ENCODE data around the gene PLCD3. TPM values are rescaled to one million over a fixed set of nuclear protein-coding genes. Genes with fewer than 3 reads are reported as not detected.

PLCD3 gene
- total and polyA plus RNA-seq, 2 of the 13 experiments (the other 11 are each of a cell fraction or from before 2014, with no cell fraction given), result 11.3 to 39.1 TPM

GRCh38 chr17:45127548-45128300, 4.6 kb downstream of the PLCD3 start (continued):
- TF ChIP-seq ARID5B (CRISPR knock-in tag; IDR thresholded peaks at IDR 0.05), result peak; percentile 76
- TF ChIP-seq E2F2 (CRISPR knock-in tag; IDR thresholded peaks at IDR 0.05; ENCODE audit: borderline replicate concordance), result no peak
- TF ChIP-seq ZFP36 (IDR thresholded peaks at IDR 0.05; ENCODE audit: borderline replicate concordance, low read depth, low read length, partially characterized antibody), result no peak
- TF ChIP-seq NR1H2 (CRISPR knock-in tag; IDR thresholded peaks at IDR 0.05; ENCODE audit: borderline replicate concordance, low read depth), result no peak
- peak; percentile 44 for TF ChIP-seq RBFOX2 (IDR thresholded peaks at IDR 0.05; ENCODE audit: low read depth, low read length)
- TF ChIP-seq GATAD1 (CRISPR knock-in tag; IDR thresholded peaks at IDR 0.05), result peak; percentile 26; the same call in 1 of the 2 replicates
- no peak for TF ChIP-seq JUNB (CRISPR knock-in tag; IDR thresholded peaks at IDR 0.05; ENCODE audit: borderline replicate concordance)
- 0 out of 2 replicates have a peak, but pooled peaks have one; percentile 22 for TF ChIP-seq IRF9 (CRISPR knock-in tag; IDR thresholded peaks at IDR 0.05; ENCODE audit: borderline replicate concordance)
- no peak for TF ChIP-seq REXO4 (CRISPR knock-in tag; IDR thresholded peaks at IDR 0.05; ENCODE audit: borderline replicate concordance)
- peak; percentile 16; the same call in 1 of the 2 replicates for TF ChIP-seq ZNF292 (CRISPR knock-in tag; IDR thresholded peaks at IDR 0.05; ENCODE audit: borderline replicate concordance, low read depth)
- no peak for TF ChIP-seq SMAD3 (CRISPR knock-in tag; IDR thresholded peaks at IDR 0.05)
- peak; percentile 53; the same call in 1 of the 2 replicates for TF ChIP-seq POLR2G (IDR thresholded peaks at IDR 0.05; ENCODE audit: low read depth, low read length)
- TF ChIP-seq ZNF674 (CRISPR knock-in tag; IDR thresholded peaks at IDR 0.05; ENCODE audit: low read depth), result no peak
- no peak for TF ChIP-seq ZNF34 (CRISPR knock-in tag; IDR thresholded peaks at IDR 0.05; ENCODE audit: borderline replicate concordance)
- TF ChIP-seq ZNF510 (CRISPR knock-in tag; IDR thresholded peaks at IDR 0.05; ENCODE audit: low read depth), result no peak
- TF ChIP-seq GTF2F1 (IDR thresholded peaks at IDR 0.05; ENCODE audit: low read length), result no peak
- peak; percentile 39; the same call in 1 of the 2 replicates for TF ChIP-seq ZSCAN31 (CRISPR knock-in tag; IDR thresholded peaks at IDR 0.05; ENCODE audit: low read depth)
- TF ChIP-seq TRAFD1 (CRISPR knock-in tag; IDR thresholded peaks at IDR 0.05; ENCODE audit: borderline replicate concordance), result 0 out of 2 replicates have a peak, but pooled peaks have one; percentile 14
- peak; percentile 66 for TF ChIP-seq ERF (CRISPR knock-in tag; IDR thresholded peaks at IDR 0.05)
- TF ChIP-seq MTA1 (CRISPR knock-in tag; IDR thresholded peaks at IDR 0.05; ENCODE audit: borderline replicate concordance), result peak; percentile 70; the same call in 1 of the 2 replicates
- TF ChIP-seq DMAP1 (CRISPR knock-in tag; IDR thresholded peaks at IDR 0.05), result peak; percentile 51; the same call in 1 of the 2 replicates
